Activated T-helper 1 cell treated with anti-CD3 and anti-CD28 coated beads, Interleukin-12 subunit alpha, Interleukin-12 subunit beta, Interleukin-2, Interleukin-4 antibody, amounts not matched to agents 30 ng/mL and 10 ng/mL and 1 ng/mL, durations not matched to agents 14 hours and 24 hours and 36 hours (primary cell): ENCODE data around the gene ASIC4. TPM values are rescaled to one million over a fixed set of nuclear protein-coding genes. Genes with fewer than 3 reads are reported as not detected.

Experiments used
- DNase-seq: peaks from one replicate; pipeline ENCODE4 v3.0.0; 2021; ENCODE audit warnings: low spot score
- H3K27ac Mint-ChIP-seq: one replicate; pipeline ENCODE4 v1.8.0; 2021; ENCODE audit warnings: mild to moderate bottlenecking, mixed read lengths
- H3K27me3 Mint-ChIP-seq: one replicate; pipeline ENCODE4 v1.8.0; 2022; ENCODE audit warnings: mild to moderate bottlenecking, moderate library complexity, mixed read lengths; ENCODE audit not compliant: insufficient read depth
- H3K36me3 Mint-ChIP-seq: one replicate; pipeline ENCODE4 v1.8.0; 2021; ENCODE audit warnings: low read depth, mixed read lengths
- H3K4me1 Mint-ChIP-seq: one replicate; pipeline ENCODE4 v1.8.0; 2021; ENCODE audit warnings: low read depth, mixed read lengths
- H3K4me3 Mint-ChIP-seq: one replicate; pipeline ENCODE4 v1.8.0; 2021; ENCODE audit warnings: mild to moderate bottlenecking, moderate library complexity, mixed read lengths
- H3K9me3 Mint-ChIP-seq: one replicate; pipeline ENCODE4 v1.8.0; 2021; ENCODE audit warnings: mixed read lengths
- intact Hi-C: fragments of 100-400 bp; cut with micrococcal nuclease; formaldehyde crosslinking; loops from one replicate; pipeline ENCODE4 v1.15.1; 2024
- total RNA-seq: library from RNA; stranded (reverse); gene quantifications from 2 replicates; pipeline ENCODE4 v1.2.3, GENCODE V29; 2022

Gene ASIC4
- total RNA-seq, 1 donor from 2014 or later, result 0.08 TPM

DNA sequence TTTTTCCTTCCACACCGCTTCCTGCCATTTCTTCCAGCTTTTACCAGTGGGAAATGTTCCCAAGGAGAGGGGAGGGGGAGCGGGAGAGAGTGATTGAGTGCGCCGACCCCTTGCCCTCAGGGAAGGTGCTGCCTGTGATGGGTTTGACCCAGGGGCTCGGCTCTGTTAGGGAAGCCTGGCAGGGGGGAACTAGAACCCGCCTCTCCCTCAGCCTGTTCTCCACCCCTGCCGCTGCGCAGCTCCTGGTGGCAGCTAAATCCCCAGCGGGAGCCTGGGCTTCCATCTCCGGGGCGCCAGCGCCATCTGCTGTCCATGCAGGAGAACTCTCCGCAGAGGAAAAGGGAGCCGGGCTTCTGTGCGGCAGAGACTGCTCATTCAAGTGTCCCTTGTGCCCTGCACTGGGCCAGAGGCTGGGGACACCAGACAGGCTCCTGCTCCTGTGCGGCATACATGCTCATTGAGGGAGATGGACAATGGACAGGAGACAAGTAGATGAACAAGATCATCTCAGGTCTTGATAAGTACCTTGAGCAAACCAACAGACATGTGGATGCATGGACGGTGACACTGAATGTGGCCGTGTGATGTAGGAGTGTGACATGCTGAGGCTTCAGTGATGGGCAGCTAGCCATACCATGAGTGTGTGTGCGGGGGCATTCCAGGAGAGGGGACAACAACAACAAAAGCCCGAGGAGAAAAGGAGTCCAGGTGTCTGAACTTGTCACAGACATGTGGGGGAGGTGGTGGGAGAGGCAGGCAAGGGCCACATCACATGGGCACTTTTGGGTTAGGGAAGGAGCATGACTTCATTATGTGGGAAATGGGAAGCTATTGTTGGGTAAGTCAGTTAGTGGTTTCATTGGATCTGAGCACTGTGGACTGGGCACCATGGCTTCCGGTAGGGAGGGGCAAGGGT, 16.0 kb downstream of the ASIC4 start:
- H3K9me3 Mint-ChIP-seq, result no peaks in the 10 kb centered on the region
- H3K36me3 Mint-ChIP-seq, result no peaks in the 10 kb centered on the region
- peaks cover 41% of the 10 kb centered on the region for H3K27me3 Mint-ChIP-seq
- DNase-seq, result peak; percentile 74
- intact Hi-C loops, result loop anchor here (1.0 kb wide), 5 partner anchors 21 to 127 kb away; no protein-coding TSS in a partner anchor
- H3K4me1 Mint-ChIP-seq, result peaks cover 6% of the 10 kb centered on the region
- H3K27ac Mint-ChIP-seq, result no peak overlapping the region
- H3K4me3 Mint-ChIP-seq, result no peak overlapping the region

DNA sequence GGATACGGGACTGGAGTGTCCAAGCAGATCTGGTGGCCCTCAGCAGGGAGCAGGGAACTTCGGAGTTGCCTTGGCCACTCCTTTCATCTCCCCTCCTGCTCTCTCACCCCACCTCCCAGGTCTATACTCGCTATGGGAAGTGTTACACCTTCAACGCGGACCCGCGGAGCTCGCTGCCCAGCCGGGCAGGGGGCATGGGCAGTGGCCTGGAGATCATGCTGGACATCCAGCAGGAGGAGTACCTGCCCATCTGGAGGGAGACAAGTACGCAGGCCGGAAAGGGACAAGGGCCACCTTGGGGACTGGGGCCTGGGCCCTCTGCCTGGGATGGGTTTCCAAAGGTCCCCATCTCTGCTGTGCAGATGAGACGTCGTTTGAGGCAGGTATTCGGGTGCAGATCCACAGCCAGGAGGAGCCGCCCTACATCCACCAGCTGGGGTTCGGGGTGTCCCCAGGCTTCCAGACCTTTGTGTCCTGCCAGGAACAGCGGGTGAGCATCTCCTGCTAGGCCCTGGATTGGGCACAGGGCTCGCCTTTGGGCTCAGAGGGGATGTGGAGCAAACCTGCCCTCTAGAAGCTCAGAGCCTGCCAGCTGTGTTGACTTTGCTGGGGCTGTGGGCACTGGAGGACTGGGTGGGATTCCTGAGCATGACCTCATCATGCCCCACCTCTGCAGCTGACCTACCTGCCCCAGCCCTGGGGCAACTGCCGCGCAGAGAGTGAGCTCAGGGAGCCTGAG, 17.5 kb downstream of the ASIC4 start:
- no peak overlapping the region for H3K4me3 Mint-ChIP-seq
- H3K27me3 Mint-ChIP-seq, result peaks cover 31% of the 10 kb centered on the region
- H3K4me1 Mint-ChIP-seq, result peaks cover 6% of the 10 kb centered on the region
- no peak overlapping the region for H3K27ac Mint-ChIP-seq
- intact Hi-C loops, result no loop called here
- H3K9me3 Mint-ChIP-seq, result no peaks in the 10 kb centered on the region
- DNase-seq, result no peak
- no peaks in the 10 kb centered on the region for H3K36me3 Mint-ChIP-seq

DNA sequence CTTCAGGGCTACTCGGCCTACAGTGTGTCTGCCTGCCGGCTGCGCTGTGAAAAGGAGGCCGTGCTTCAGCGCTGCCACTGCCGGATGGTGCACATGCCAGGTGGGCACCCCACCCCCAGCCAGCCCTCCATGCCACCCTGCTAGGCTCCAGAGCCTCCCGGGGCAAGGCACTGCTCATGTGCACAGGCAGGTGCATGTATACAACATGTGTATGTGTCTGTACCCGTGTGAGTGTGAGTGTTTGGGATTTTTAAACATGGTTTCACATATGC, 18.0 kb downstream of the ASIC4 start:
- peaks cover 31% of the 10 kb centered on the region for H3K27me3 Mint-ChIP-seq
- DNase-seq, result no peak
- intact Hi-C loops, result no loop called here
- H3K27ac Mint-ChIP-seq, result no peak overlapping the region
- H3K4me1 Mint-ChIP-seq, result peaks cover 6% of the 10 kb centered on the region
- no peak overlapping the region for H3K4me3 Mint-ChIP-seq
- H3K9me3 Mint-ChIP-seq, result no peaks in the 10 kb centered on the region
- no peaks in the 10 kb centered on the region for H3K36me3 Mint-ChIP-seq

DNA sequence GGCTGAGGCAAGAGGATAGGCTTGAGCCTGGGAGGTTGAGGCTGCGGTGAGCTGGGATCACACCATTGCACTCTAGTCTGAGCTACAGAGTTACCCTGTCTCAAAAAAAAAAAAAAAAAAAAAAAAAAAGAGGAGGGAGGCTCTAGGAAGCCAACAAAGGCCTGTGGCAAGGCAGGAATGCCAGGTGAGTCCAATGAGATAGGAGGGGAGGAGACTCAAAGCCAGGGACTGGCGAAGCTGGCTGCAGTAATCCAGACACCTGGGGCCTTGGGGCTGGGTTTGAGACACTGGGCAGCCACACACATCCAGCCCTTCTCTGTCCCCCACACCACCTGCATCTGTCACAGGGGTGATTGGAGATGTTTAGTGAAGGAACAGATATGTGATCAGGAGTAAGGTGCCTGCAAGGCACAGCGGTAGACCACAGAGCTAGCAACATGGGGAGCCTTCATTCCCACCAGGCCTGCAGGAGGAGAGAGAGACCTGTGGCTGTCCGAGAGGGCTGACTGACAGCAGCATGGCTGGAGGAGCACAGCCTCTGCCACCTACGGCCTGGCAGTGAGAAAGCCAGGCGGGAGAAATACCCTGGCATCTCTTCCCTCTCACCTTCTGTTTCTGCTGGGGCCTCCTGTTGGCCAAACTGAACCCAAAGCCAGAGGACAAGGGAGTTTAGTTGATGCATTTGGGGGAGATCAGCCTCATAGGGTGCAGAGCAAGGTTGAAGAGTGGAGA, 19.8 kb downstream of the ASIC4 start:
- intact Hi-C loops, result no loop called here
- H3K4me3 Mint-ChIP-seq, result no peak overlapping the region

DNA sequence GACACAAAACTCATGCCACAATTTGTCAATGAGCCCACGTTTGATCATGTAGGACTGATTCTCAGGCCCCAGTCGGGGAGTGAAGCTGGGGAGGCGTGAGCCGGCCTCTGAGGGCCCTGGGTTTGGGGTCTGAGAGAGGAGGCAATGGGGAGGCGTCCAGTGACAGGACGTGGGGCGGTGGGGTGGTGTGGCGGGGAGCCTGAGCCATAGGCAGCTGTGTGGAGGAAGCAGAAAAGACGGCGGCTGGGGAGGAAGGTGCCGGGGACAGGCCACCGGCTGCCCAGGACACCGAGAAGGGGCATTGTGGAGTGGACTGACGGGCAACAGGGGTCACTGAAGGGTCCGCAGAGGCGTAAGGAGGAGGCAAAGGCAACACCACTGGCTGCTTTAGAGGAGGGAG, 22.1 kb downstream of the ASIC4 start:
- Mint-ChIP-seq H3K27me3 (peaks cover under 1% of the 10 kb centered on the region), H3K27ac (no peak overlapping the region), H3K4me1 (no peaks in the 10 kb centered on the region), H3K9me3 (no peaks in the 10 kb centered on the region), H3K36me3 (peaks cover 7% of the 10 kb centered on the region), H3K4me3 (no peak overlapping the region)
- intact Hi-C loops, result no loop called here
- no peak for DNase-seq

More for the DNA sequence above, 19.8 kb downstream of the ASIC4 start:
- Mint-ChIP-seq H3K4me1 (peaks cover 6% of the 10 kb centered on the region), H3K27me3 (peaks cover 16% of the 10 kb centered on the region), H3K36me3 (peaks cover 2% of the 10 kb centered on the region), H3K27ac (no peak overlapping the region), H3K9me3 (no peaks in the 10 kb centered on the region)
- DNase-seq, result no peak

DNA sequence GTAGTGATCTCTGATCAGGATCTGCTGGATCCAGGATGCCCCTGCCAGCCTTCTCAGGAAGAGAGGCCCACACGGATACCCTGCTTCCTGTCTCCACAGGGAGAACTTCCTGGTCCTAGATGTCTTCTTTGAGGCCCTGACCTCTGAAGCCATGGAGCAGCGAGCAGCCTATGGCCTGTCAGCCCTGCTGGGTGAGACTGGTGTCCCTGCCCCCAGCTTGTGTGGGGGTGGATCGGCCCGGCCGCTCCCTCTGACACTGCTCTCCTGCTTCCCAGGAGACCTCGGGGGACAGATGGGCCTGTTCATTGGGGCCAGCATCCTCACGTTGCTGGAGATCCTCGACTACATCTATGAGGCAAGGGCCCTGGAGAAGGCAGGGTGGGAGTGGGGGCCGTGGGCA, 22.7 kb downstream of the ASIC4 start:
- H3K36me3 Mint-ChIP-seq, result peaks cover 7% of the 10 kb centered on the region

DNA sequence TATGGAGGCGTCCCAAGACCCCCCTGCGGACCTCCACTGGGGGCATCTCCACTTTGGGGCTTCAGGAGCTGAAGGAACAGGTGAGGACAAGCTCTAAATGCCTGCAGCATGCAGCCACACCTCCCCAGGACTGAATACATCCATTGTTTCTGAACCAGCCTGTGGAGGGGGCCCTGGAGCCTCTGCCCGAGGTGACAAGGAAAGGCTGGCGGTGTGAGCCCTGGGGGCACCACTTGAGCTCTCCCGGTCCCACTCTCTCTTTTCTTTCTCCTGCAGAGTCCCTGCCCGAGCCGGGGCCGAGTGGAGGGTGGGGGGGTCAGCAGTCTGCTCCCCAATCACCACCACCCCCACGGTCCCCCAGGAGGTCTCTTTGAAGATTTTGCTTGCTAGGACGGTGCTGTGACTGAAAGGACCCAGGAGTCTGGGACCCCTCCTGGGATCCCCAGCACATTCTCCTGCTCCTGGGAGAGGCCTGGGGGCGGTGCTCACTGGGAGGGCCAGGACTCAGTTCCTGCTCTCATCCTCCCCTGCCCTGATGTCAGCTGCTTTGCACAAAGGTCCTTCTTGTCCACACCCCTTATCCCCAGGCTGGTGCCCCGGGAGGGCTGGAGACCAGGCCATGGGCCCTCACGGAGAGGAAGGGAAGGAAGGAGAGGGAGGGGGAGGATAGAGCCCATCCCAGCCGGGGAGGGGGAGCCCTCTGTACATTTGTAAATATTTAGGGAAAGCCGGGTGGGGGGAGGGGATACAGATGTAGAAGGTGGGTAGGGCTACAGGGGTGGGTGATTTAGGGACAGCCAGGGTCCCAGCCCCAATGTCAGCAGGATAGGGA, 23.6 kb downstream of the ASIC4 start:
- DNase-seq, result no peak
- Mint-ChIP-seq H3K27me3 (no peaks in the 10 kb centered on the region), H3K4me3 (no peak overlapping the region), H3K36me3 (peaks cover 7% of the 10 kb centered on the region), H3K9me3 (no peaks in the 10 kb centered on the region), H3K27ac (no peak overlapping the region), H3K4me1 (peaks cover 9% of the 10 kb centered on the region)
- intact Hi-C loops, result no loop called here

More for the DNA sequence above, 22.7 kb downstream of the ASIC4 start:
- Mint-ChIP-seq H3K4me1 (peaks cover under 1% of the 10 kb centered on the region), H3K27me3 (no peaks in the 10 kb centered on the region), H3K4me3 (no peak overlapping the region), H3K27ac (no peak overlapping the region), H3K9me3 (no peaks in the 10 kb centered on the region)
- DNase-seq, result no peak
- intact Hi-C loops, result no loop called here

DNA sequence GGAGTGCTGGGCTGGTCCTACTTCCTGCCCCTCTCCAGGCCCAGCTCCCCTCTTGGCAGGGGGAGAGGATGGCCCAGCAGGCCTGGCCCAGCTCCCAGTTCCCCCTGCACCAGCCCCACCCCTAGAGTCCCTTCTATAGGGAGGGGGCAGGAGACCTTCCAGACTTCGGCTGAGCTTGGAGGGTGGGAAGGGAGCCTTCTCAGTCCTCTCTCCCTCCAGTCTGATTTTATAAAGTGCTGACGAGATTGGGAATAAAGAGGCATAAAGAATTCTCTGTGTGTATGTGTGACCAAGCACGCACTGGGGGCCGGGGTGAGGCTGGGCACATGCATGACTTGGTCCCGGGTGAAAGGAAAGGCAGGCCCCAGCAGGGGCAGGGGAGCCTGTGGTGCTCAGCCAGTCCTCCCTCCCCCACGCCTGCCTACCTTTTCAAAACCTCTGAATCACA, 24.2 kb downstream of the ASIC4 start:
- intact Hi-C loops, result no loop called here
- Mint-ChIP-seq H3K9me3 (no peaks in the 10 kb centered on the region), H3K27me3 (no peaks in the 10 kb centered on the region)

DNA sequence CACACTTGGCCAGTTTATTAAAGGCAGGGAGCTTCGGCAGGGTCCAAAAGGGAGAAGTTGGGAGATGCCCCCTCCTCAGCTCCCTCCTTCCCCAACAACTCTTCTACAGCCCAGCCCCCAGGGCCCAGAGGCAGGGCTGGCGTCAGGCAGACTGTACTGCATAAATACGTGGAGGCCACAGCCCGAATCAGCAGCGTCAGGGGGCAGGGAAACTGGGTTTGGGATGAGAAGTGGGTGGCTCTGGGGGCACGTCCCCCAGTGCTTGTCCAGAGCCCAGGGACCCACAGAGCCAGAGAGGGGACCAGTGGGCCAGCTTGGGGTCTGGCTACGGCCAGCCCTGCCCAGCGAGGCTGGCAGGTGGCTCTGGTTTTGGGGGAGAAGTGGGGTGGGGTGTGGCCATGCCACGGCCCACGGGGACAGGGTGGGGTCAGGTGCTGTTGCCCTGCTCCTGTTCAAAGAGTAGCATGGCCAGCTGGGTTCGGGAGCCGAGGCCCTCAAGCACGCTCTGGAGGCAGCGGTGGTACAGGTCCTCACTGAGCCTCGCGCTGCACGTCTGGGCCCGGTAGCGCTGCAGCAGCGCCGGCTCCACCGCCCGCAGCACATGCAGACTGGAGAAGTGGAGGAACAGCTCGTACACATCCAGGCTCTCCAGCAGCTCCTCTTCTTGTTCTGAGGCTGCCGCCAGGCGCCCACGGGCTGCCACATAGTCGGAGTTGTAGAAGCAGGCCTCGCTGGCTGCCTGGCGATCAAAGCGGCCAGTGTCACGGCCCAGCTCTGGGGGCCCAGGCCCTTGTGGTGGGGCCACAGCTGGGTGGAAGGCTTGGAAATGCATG, 24.9 kb downstream of the ASIC4 start:
- Mint-ChIP-seq H3K27ac (no peak overlapping the region), H3K36me3 (peaks cover 7% of the 10 kb centered on the region), H3K4me1 (peaks cover 11% of the 10 kb centered on the region), H3K9me3 (no peaks in the 10 kb centered on the region), H3K27me3 (peaks cover under 1% of the 10 kb centered on the region), H3K4me3 (no peak overlapping the region)
- DNase-seq, result no peak
- intact Hi-C loops, result no loop called here

More for the DNA sequence above, 24.2 kb downstream of the ASIC4 start:
- Mint-ChIP-seq H3K4me1 (peaks cover 10% of the 10 kb centered on the region), H3K27ac (no peak overlapping the region), H3K36me3 (peaks cover 7% of the 10 kb centered on the region), H3K4me3 (no peak overlapping the region)
- no peak for DNase-seq

DNA sequence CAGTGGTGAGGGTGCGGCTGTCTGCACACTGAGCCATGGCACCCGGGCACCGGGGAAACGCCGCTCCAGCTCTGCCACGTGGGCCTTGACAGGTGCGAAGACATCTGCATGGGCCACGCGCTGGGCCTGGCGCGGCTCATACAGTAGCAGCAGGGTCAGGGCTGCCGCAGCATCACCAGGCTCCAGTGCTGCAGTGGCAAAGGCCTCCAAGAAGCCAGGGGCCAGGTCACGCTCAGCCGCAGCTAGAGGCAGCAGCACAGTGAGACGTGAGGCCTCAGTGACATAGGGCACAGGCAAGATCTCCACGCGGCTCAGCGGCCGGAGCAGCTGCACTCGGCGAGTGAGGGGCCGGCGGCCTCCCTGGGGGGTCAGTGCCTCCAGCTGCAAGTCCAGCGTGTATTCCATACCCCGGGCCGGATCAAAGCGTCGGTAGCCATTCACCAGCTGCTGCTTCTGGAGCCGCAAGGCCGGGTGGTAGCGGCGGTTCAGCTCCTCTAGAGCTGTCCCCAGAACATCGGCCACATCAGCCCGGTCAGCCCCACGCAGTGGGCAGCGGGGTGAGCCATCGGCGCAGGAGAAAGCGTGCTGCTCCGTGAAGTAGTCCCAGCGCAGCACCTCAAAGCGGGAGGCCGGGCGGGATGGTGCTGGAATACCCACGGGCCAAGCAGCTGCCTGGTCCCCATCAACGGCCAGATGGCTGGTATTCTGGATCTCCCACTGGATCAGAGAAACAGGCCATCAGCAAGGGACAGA, 25.8 kb downstream of the ASIC4 start:
- no peak for DNase-seq
- H3K36me3 Mint-ChIP-seq, result peaks cover 7% of the 10 kb centered on the region
- H3K27me3 Mint-ChIP-seq, result peaks cover 10% of the 10 kb centered on the region
- H3K4me3 Mint-ChIP-seq, result no peak overlapping the region
- no peak overlapping the region for H3K27ac Mint-ChIP-seq
- intact Hi-C loops, result loop anchor here (5.0 to 10.0 kb wide), 4 partner anchors 235 to 1268 kb away; partner anchors contain the start of genes AAMP, PNKD, PTPRN and RNF25
- peaks cover 20% of the 10 kb centered on the region for H3K4me1 Mint-ChIP-seq
- no peaks in the 10 kb centered on the region for H3K9me3 Mint-ChIP-seq
